Measurements from ENCODE around the gene GARIN5A. TPM values are rescaled to one million over a fixed set of nuclear protein-coding genes. Genes with fewer than 3 reads are reported as not detected.

The GARIN5A gene
- polyA plus RNA-seq, 1 of the 3 experiments (the other 2 are of a cell fraction): 1.3 TPM

- TF ChIP-seq MEF2A (IDR thresholded peaks at IDR 0.05; ENCODE audit: borderline replicate concordance, low read depth): no peak
- no peak for TF ChIP-seq TCF12 (IDR thresholded peaks at IDR 0.05)
- TF ChIP-seq MXI1 (IDR thresholded peaks at IDR 0.05; ENCODE audit: low read depth, low read length): no peak
- TF ChIP-seq RFX5 (IDR thresholded peaks at IDR 0.05; ENCODE audit: low read length): no peak
- no peak for TF ChIP-seq FOXM1 (IDR thresholded peaks at IDR 0.05; ENCODE audit: low read depth)
Observed at GRCh38 chr19:50425581-50425980, 51.1 kb downstream of the GARIN5A start (continued).

- ChIA-PET POLR2A (no interaction called here), CTCF (interaction anchor here (1.2 to 3.7 kb wide), 2 partner anchors 8 to 39 kb away, joined by 3 to 14 read pairs; no protein-coding TSS in a partner anchor)
- Histone ChIP-seq H2AFZ (ENCODE audit: low read depth) (no peak overlapping the region), H3K27me3 (ENCODE audit: insufficient read depth) (no peaks in the 10 kb centered on the region; the same call in 1 of the 2 replicates), H3K9ac (no peak overlapping the region), H3K9me2 (no peaks in the 10 kb centered on the region), H3K27ac (ENCODE audit: low read depth in 2 of 2, low read length in 1 of 2) (no peak overlapping the region), H3K36me3 (replicated peaks in 1 of 2; ENCODE audit: control insufficient read depth in 1 of 2, insufficient read depth in 2 of 2, low read length in 1 of 2) (no peaks in the 10 kb centered on the region), H3K4me3 (ENCODE audit: low read depth in 2 of 2, low read length in 1 of 2) (no peak overlapping the region), H3K4me2 (no peak overlapping the region), H3F3A (replicated peaks; ENCODE audit: insufficient read depth) (peaks cover 3% of the 10 kb centered on the region), H3K79me2 (ENCODE audit: insufficient read depth) (no peaks in the 10 kb centered on the region), H3K9me3 (no peaks in the 10 kb centered on the region), H3K4me1 (ENCODE audit: control insufficient read depth in 1 of 2, insufficient read depth in 2 of 2, low read depth in 1 of 2, low read length in 1 of 2) (no peaks in the 10 kb centered on the region), H4K20me1 (ENCODE audit: insufficient read depth) (no peaks in the 10 kb centered on the region)
- no peak for DNase-seq
- 80% methylated on average over 18 of the region's 22 CpGs for WGBS (ENCODE audit: low lambda C conversion rate)
- TF ChIP-seq RXRA (IDR thresholded peaks at IDR 0.05; ENCODE audit: borderline replicate concordance, low read depth) (no peak), GATA2 (CRISPR knock-in tag; IDR thresholded peaks at IDR 0.05) (no peak), POLR2AphosphoS5 (IDR thresholded peaks at IDR 0.05; ENCODE audit: low read depth, low read length) (no peak), PBX3 (IDR thresholded peaks at IDR 0.05) (no peak), NFIC (IDR thresholded peaks at IDR 0.05; ENCODE audit: borderline replicate concordance) (no peak), ELF1 (IDR thresholded peaks at IDR 0.05) (no peak), EZH2phosphoT487 (IDR thresholded peaks at IDR 0.05; ENCODE audit: borderline replicate concordance, low read depth) (no peak), CTCF (IDR thresholded peaks at IDR 0.05) (no peak)
Observed at GRCh38 chr19:50423279-50424113, 53.2 kb downstream of the GARIN5A start.

Measured in SK-N-SH (cell line).